GM19043 (cell line): ENCODE measurements around the gene NXPH3.

Experiments used
- ATAC-seq: cut with Tn5 transposase; IDR thresholded peaks from one replicate; pipeline ENCODE4 v1.9.1; 2021; ENCODE audit warnings: low read depth; ENCODE audit not compliant: unreplicated experiment

NXPH3 gene

DNA sequence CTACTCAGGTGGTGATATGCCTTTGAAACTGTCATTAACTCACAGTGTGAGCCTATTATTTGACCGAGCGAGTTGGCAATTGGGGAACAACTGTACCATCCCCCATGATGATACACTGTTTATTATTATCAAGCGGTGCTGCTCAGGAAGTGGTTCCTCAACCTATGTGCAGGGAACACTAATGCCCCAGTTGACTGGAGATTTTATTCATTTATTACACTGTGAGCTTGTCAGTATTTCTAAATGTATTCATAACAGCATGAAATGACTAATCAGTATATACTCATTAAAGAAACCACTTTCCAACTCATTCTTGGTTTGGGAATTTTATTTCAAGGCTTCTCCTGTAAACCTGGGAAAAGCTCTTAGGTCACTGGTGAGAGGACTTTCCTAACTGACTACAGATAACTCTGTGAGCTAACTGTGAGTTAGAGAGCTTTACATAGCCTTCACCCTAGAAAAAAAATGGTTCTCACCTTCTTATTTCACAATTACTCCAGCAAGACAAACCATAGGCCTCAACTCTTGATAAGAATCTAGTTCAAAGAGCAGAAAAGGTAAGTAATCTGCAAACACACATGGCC, 42.4 kb downstream of the NXPH3 start:
- ATAC-seq: no peak

DNA sequence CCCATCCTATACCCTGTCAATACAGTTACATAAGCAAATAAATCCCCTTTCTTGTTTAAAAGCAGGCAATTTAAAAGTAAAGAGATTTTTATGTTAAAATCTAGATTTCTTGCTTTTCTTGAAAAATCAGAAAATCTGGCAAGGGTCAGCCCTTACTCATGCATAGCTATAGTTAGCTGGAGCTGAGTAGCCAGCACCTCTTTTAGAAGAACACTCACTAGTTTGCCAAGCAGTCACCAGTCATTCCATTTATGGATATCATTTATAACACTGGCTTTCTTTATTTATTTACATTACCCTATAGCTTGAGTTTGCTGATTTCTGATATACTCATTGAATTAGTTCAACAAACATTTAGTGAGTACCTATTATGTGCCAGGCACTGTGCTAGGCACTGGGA, 45.7 kb downstream of the NXPH3 start:
- no peak for ATAC-seq

DNA sequence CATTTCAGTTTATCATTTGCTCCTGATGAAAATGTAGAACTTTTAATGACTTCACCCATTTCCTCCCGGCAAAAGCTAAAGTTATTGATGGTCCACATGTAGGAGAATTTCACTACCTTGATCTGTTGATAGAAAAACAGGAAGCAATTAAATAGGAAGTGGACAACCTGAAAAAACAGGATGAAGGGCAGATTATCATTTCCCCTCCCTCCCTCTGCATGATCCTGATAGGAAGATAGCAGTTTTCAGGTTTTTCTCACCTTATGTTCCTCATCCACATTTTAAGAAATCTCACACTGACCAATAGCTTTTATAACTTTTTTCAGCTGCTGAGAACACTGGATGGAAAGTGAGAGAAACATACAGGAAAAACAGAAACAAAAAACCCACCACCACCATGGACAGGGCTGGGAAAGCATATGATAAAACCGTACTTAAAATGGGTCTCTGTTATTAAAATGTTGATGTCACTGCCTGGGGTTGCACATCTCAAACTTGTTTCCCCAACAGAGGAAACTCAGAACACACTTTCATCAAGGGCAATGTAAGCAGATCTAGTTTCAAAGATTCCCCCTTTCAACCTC, 46.4 kb downstream of the NXPH3 start:
- no peak for ATAC-seq

DNA sequence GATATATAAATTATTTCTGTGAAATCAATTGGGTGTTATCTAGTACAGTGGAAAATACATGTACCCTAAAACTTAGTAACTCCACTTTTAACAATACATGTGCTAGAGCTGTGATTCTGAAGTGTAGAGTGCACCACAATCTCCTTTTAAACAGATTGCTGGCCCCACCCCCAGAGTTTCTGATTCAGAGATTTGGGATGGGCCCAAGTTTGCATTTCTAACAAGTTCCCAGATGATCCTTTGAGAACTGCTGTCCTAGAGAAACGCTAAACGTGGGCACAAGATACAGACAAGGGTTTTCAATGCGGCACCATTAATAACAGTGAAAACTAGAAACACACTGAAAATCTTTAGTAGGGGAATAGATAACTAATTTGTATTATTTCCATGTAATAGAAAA, 49.2 kb downstream of the NXPH3 start:
- ATAC-seq: no peak

DNA sequence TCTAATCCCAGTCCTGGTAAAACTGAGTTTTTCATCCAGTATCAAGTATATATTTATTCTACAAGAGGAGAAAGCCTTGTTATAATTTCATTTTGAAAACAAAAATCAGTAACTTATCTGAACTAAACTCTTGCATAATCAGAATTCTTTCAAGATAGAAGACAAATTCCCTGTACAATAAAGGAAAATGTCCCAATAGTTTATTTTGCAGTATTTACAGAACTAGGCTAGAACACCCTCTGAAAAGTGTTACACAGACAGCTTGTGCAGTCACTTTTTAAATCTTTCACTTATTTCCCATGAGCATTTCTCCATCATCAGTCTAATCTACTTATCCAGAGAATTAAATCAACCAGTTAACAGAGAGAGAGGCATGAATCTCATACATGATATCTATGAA, 53.8 kb downstream of the NXPH3 start:
- ATAC-seq: no peak

DNA sequence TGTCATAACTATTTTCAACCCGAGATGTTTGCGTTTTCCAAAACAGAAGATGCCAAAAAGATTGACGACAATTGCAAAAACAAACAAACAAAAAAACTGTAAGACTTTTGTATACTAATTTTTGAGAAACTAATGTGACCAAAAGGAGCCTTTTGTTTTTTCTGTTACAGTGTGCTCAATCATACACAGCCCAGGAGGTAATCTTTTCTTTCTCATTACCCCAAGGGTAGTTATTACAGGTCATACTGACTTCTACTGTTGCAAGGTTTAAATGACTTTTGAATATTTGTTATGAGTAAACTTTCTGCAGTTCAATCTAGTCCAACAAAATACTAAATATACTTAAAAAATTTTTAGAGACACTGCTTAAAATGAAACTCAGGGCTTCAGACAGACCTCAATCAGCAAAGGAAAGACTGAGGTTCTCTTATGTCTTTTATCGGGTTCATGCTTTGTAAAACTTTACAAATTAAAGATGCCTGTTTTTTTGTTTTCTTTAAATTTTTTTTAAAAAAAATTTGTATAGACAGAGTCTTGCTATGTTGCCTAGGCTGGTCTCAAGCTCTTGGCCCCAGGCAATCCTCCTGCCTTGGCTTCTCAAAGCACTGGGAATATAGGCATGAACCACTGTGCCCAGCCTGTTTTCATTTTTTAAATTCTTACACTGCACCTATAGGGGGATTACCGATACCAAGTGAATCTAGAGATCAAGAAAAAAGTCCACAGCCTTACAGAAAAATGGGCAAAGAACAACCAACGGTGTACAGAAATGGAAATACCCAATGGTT, 54.6 kb downstream of the NXPH3 start:
- ATAC-seq: no peak

DNA sequence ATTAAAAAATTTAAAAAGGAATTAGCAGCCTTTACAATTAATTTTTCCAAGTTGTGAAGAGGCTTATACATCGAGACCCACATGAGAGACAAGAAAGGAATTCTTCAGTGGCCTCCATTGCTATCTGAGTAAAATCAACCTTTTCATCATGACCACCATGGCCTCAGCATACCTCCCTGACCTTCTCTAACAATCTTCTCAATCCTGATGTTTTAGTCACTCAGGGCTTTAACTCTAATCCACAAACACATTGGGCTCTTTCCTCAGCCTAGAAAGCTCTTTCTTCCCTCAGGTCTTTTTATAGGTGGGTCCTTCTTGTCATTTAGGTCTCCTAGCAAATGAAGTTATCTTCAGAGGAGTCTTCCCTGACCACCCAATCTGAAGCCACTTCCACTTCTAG, 55.8 kb downstream of the NXPH3 start:
- ATAC-seq: no peak
